DMS 273 treated with DMSO at 0.1 percent for 48 hours (cell line): ENCODE results near the gene UBAC1.

Experiments
- DNase-seq: peaks from one replicate; lab custom pipeline; 2025; lab: John Stamatoyannopoulos, UW

The UBAC1 gene

DNA sequence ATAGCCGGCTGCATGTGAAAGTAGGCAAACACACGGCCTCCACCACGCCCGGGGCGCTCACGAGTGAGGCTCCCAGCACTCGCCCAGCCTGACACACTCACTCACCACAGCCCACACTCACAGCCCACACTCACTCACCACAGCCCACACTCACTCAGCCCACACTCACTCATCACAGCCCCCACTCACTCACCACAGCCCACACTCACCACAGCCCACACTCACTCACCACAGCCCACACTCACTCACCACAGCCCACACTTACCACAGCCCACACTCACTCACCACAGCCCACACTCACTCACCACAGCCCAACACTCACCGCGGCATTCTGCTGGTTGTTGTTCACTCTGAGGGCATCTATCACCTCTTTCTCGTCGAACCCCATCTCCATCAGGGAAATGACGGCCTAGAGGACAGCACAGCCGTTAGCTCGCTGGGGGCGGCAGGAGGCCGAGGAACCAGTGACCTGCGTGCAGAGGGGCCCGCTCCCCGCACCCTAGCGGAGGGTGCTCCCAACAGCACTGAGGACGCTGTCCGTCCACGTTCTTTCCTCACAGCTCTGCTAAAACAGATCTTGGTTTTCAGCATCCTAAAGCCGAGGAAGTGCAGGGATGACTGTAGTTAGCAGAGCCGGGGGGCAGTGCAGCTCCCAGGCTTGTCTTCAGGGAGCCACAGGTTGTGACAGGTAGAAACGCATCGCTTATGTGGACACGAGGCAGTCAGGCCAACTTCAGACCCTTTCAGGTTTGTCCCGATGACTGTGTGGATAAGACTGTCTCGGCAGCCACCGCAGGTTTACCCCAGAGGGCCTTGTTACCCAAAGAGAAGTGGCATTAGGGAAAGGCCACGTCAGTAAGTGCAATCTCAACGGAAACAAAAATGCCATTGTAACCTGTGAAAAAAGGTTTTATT lies 21.6 kb downstream of the UBAC1 start:
- DNase-seq: no peak

- DNase-seq: no peak
Observed at GRCh38 chr9:135937521-135938489, 23.4 kb downstream of the UBAC1 start.

- DNase-seq: no peak
Observed at GRCh38 chr9:135933114-135933513, 28.1 kb downstream of the UBAC1 start.

- no peak for DNase-seq
Observed at GRCh38 chr9:135932656-135933055, 28.5 kb downstream of the UBAC1 start.

- no peak for DNase-seq
Observed at GRCh38 chr9:135931349-135931820, 29.8 kb downstream of the UBAC1 start.

DNA sequence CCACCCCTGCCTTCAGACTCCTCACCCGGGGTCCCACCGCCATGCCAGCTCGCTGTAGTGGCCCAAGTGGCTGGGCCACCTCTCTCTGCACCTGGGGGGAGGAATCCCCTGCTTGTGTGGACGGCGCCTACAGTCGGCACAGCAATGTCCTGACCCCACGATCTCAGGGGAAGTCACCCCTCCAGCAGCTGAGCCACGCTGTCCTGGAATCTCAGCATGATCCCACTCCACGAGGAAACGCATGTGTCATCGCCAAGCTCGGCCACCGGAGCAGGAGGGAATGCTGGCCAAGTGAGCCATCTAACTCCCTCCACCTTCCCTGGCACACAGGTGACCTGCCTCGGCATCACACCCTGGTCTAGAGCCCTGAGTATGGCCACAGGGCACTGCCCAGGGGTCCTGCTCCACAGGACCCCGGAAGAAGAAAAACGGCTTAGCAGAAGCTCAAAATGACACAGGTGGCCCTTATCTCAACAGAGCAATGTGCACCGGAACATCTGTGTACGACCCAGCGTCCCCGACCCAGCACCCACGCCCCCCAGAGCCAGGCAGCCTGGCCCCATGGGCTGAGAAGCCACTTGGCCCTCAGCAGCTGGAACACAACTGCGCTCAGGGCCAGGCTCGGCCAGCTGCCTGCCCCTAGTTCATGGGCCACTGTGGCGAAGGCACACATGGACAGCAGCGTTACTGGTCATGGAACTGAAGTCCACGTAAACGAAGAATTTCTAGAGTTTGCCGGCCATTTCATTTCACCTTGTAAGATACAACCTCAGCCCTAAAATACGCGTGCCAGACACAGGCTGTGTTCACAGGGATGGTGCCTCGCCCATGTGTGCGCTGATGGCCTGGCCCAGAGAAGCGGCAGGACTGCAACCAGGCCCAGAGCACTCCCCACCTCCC lies 30.5 kb downstream of the UBAC1 start:
- no peak for DNase-seq

GRCh38 chr9:135929656-135930445 lies 31.3 kb downstream of the UBAC1 start:
- DNase-seq: no peak

DNA sequence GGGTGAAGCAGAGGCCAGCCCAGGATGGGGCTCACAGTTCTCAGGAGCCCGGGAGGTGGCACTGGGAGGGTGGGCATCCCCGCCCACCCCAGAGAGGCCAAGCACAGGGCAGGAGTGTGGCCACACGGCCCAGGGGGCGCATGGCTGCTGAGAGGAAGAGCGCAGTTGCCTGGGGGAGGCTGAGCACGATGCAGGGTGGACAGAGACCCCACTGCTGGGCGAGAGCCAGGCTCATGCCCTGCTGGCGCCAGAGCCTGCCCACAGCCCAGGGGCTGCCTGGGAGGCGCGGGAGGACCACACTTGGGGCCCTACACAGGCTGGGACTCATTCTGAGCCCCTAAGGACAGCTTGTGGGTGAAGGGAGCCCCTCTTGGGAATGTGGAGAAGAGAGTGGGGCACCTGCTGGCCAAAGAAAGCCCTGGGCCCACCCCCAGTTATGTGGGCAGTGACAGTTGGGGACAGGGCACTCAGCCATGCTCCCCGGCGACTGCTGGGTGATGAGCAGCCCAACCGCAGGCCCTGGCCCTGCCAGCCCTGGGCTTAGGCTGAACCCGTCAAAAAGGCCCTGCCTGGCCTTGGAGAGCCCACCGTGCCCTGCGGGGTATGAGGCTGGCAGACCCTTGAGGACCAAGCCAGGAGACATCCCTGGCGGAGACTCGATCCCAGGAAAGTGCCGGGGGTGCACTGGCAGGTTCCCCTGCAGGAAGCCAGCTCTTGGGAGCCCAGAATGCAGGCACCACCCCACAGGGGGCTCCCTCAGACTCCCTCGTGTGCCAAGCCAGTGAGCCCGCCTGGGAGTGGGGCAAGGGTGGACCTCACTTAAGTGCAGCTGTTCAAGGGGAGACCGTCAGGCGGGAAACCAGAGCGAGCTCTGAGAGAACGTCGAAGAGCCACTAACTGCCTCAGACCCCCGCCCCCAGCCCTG lies 32.2 kb downstream of the UBAC1 start:
- no peak for DNase-seq

DNA sequence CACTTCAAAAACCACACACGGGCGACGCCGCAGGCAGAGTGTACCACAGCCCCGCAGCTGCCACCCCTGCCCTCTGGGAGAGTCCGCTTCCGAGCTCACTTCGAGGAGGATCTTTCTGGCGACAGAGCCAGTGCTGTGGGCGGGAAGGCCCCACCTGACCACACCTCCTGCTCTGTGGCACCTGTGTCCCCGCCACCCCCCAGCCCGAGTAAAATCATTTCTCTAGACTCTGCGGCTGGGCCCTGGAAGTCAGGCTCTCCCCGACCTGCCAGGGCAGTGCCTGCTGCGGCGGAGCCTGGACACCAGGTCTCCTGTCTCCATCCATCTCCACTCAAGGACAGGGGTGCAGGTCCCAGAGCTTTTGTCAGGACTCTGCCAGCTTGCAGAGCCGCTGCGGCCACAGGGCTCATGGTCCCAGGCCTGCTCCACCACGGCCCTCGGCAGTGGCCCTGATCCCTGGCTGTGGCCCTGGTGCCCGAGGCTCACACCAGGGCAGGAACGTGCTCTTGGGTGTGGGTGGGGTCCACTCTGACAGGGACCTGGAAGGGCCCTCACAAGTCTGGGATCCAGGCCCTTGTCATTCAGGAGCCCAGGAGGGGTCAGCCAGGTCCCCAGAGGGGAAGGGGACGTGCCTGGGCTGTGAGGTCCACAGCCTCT lies 33.0 kb downstream of the UBAC1 start:
- DNase-seq: no peak

- DNase-seq: no peak
Observed at GRCh38 chr9:135927195-135928013, 33.8 kb downstream of the UBAC1 start.

GRCh38 chr9:135926402-135927194 lies 34.6 kb downstream of the UBAC1 start:
- no peak for DNase-seq

DNA sequence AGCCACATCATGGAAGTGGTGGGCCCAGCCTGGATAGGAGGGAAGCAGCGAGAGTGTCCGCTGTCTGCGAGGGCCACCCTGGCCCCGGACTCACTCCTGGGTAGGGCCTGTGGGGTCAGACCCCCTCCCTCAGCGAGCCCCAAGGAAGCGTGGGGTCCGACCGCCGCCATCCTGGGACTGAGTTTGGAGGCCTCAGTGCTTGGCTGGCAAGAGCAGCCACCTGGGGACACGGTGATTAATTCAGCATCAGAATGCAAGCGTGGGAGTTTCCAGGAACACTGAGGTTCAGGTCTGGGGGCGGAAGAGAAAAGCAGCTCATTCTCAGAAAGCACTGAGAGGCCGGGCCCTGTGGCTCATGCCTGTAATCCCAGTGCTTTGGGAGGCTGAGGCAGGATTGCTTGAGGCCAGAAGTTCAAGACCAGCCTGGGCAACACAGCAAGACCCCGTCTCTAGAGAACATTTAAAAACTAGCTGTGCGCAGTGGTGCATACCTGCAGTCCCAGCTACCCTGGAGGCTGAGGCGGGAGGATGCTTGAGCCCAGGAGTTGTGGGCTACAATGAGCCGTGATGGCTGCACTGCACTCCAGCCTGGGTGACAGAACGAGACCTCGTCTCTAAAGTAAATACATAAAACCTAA lies 35.6 kb downstream of the UBAC1 start:
- no peak for DNase-seq

GRCh38 chr9:135924628-135925338 lies 36.4 kb downstream of the UBAC1 start:
- DNase-seq: no peak

DNA sequence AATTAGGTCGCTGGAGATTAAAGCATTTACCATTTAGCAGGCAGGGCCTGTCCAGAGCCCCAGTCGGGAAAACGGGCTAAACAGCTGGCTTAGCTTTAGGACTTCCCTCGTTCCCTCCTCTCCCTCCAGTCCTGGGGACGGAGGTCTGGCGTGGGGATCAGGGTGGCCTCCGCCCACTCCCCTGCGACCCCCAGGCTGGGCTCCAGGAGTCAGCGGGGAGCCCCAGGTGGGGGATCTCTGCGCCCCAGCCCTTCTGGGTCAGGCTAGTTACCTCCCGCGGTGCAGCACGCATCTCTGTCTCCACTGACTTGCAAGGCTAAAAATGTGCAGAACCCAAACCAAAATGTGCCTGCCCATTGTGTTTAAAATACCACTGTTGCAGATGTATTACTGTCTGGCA lies 37.7 kb downstream of the UBAC1 start:
- DNase-seq: no peak

GRCh38 chr9:135921749-135922310 lies 39.3 kb downstream of the UBAC1 start:
- no peak for DNase-seq
